ENCODE measurements around the gene LONRF3. TPM values are rescaled to one million over a fixed set of nuclear protein-coding genes. Genes with fewer than 3 reads are reported as not detected.

Gene LONRF3
- total and polyA plus RNA-seq, 2 of the 13 experiments (the other 11 are each of a cell fraction or from before 2014, with no cell fraction given): 4.8 to 11.6 TPM

DNA sequence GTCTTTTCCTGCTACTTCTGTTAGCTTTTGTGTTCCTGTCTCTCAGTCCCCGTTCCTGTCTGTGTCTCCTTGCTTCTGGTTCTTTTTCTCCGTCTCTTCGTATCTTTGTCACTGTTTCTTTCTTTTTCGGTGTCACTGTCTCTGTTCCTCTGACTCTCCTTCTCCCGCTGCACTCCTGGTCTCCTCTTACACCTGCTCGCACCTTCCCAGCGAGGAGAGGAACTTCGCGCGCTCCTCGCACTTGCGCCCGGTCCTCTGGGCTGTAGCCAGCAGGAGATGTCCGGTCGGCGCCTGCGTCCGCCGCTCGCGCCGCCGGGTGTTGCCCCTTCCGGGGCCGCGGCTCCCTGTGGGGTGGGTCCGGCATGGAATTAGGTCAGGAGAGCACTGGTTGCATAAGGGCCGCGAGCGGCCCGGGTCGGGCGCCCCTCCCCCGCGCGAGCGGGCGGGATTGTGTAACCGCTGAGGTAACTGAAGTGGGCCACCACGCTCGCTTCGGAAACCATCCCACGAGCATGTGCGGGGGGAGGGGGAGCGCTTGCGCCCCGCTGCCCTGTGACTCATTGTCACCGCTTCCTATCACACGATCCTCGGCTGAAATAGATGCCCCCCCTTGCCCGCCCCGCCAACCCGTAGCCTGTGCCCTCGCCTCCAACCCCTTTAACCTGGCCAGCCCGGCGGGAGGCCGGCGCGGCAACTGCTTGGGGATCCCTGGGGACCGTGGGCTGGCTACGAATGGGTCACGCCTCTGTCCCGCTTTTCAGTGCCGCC lies 1.6 kb downstream of the LONRF3 start:
- Histone ChIP-seq H3K79me2 (ENCODE audit: insufficient read depth, low read length) (peaks cover 4% of the 10 kb centered on the region), H3K36me3 (replicated peaks in 1 of 2; ENCODE audit: control insufficient read depth in 1 of 2, insufficient read depth in 2 of 2, low read length in 2 of 2) (0 out of 5 replicates have a peak, but pooled peaks cover 0 to 6% of the 10 kb centered on the region in 2 experiments), H3K9ac (ENCODE audit: insufficient read depth, low read depth, low read length) (peak overlapping the region; percentile 73), H3K27me3 (ENCODE audit: control insufficient read depth in 1 of 2, insufficient read depth in 2 of 2, low read length in 2 of 2) (peaks cover 0 to 17% of the 10 kb centered on the region in 2 experiments; a peak in 3 of 5 replicates), H3K4me3 (replicated peaks in 1 of 3; ENCODE audit: insufficient read depth in 1 of 3, low read depth in 2 of 3, low read length in 3 of 3) (peak overlapping the region; percentile 42 to 72 (median 69); a peak in 5 of 6 replicates), H4K20me1 (ENCODE audit: insufficient read depth, low read length) (peaks cover 6% of the 10 kb centered on the region), H2AFZ (ENCODE audit: low read length) (no peak overlapping the region), H3K4me1 (ENCODE audit: insufficient read depth, low read length) (peaks cover 29% of the 10 kb centered on the region), H3K4me2 (ENCODE audit: low read depth, low read length) (peak overlapping the region; percentile 90), H3K9me3 (ENCODE audit: low read length) (no peaks in the 10 kb centered on the region), H3K27ac (ENCODE audit: extremely low read length, insufficient read depth, low read length) (peak overlapping the region; percentile 67)
- FAIRE-seq: peak; percentile 63
- ATAC-seq: peak; percentile 79
- ChIA-PET POLR2A (interaction anchor here (1.3 to 2.2 kb wide), 3 partner anchors 15 to 137 kb away, joined by 5 to 7 read pairs (median 6); no protein-coding TSS in a partner anchor), CTCF (ENCODE audit: low intra/inter-chr PET ratio, low total read pairs) (no interaction called here)
- DNase-seq (ENCODE audit: low spot score): peak; percentile 69
- 0% methylated on average over 13 of the region's 64 CpGs for WGBS (ENCODE audit: low lambda C conversion rate)
- no TSS peak for BruUV-seq (replicated peaks)
- intact Hi-C loops (cut with micrococcal nuclease; ENCODE audit: unreplicated experiment): loop anchor here (10.0 kb wide), 1 partner anchor 259 kb away; the partner anchor contains the start of gene PGRMC1
- in situ Hi-C loops (cut with HindIII; ENCODE audit: extremely low pct_ligation_motif_present, low pct_unique_long_range_greater_than_20kb): loop anchor here (25.0 kb wide), 1 partner anchor 114 kb away; no protein-coding TSS in a partner anchor
- TF ChIP-seq ZNF335 (CRISPR knock-in tag; IDR thresholded peaks at IDR 0.05) (no peak), ZNF879 (CRISPR knock-in tag; IDR thresholded peaks at IDR 0.05) (no peak), FOXK1 (CRISPR knock-in tag; IDR thresholded peaks at IDR 0.05; ENCODE audit: borderline replicate concordance, low read depth) (peak; percentile 69; the same call in 1 of the 2 replicates), ZNF501 (CRISPR knock-in tag; IDR thresholded peaks at IDR 0.05) (no peak), ZNF10 (CRISPR knock-in tag; IDR thresholded peaks at IDR 0.05; ENCODE audit: borderline replicate concordance, low read depth) (no peak), ZNF124 (CRISPR knock-in tag; IDR thresholded peaks at IDR 0.05) (no peak), NR2F1 (CRISPR knock-in tag; IDR thresholded peaks at IDR 0.05) (peak in 1 of 2 experiments; percentile 62; a peak in 1 of 4 replicates), FOXP1 (IDR thresholded peaks at IDR 0.05) (no peak), FOXP1 (CRISPR knock-in tag; IDR thresholded peaks at IDR 0.05) (no peak), TOE1 (CRISPR knock-in tag; IDR thresholded peaks at IDR 0.05) (no peak), YEATS4 (CRISPR knock-in tag; IDR thresholded peaks at IDR 0.05; ENCODE audit: borderline replicate concordance) (no peak), ZNF318 (CRISPR knock-in tag; IDR thresholded peaks at IDR 0.05) (no peak), ZSCAN20 (CRISPR knock-in tag; IDR thresholded peaks at IDR 0.05; ENCODE audit: borderline replicate concordance) (no peak), KDM1A (CRISPR knock-in tag; IDR thresholded peaks at IDR 0.05) (no peak), ZNF772 (CRISPR knock-in tag; IDR thresholded peaks at IDR 0.05) (0 out of 2 replicates have a peak, but pooled peaks have one; percentile 31)
- TF ChIP-seq, protein P1, sequence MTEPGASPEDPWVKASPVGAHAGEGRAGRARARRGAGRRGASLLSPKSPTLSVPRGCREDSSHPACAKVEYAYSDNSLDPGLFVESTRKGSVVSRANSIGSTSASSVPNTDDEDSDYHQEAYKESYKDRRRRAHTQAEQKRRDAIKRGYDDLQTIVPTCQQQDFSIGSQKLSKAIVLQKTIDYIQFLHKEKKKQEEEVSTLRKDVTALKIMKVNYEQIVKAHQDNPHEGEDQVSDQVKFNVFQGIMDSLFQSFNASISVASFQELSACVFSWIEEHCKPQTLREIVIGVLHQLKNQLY (CRISPR knock-in tag; IDR thresholded peaks at IDR 0.05): no peak

All from HepG2 (cell line).